Esophagus muscularis mucosa (tissue), 4 donors: Measurements from ENCODE around the gene ARID3A. TPM values are rescaled to one million over a fixed set of nuclear protein-coding genes. Genes with fewer than 3 reads are reported as not detected.
A peak's percentile ranks its signal among the peaks of the same experiment; 100 is the strongest.

Source experiments
- DNase-seq: peaks from one replicate; pipeline ENCODE4 v3.0.0-alpha.2; 2017; ENCODE audit errors: extremely low spot score
- H3K27ac ChIP-seq, 4 donors: fragments of 200-600 bp; sonication (generic); replicated peaks in 1 of 4; 1 replicate in 3 of 4; 2 replicates in 1 of 4; pipeline ENCODE4 v1.5.1; 2016 to 2019; ENCODE audit warnings: mild to moderate bottlenecking in 1 of 4
- H3K27me3 ChIP-seq, 4 donors: fragments of 200-600 bp; sonication (generic); one replicate each; pipeline versions ENCODE4 v1.5.1 to v1.6.0; 2016 to 2019
- H3K36me3 ChIP-seq, 4 donors: fragments of 200-600 bp; sonication (generic); one replicate each; pipeline ENCODE4 v1.5.1; 2016 to 2019
- H3K4me1 ChIP-seq, 4 donors: fragments of 200-600 bp; sonication (generic); one replicate each; pipeline ENCODE4 v1.5.1; 2016 to 2019
- H3K4me3 ChIP-seq, 4 donors: fragments of 200-600 bp; sonication (generic); 1 replicate in 2 of 4; 2 replicates in 2 of 4; pipeline ENCODE4 v1.5.1; 2016 to 2019; ENCODE audit warnings: mild to moderate bottlenecking in 4 of 4, moderate library complexity in 1 of 4
- H3K9me3 ChIP-seq, 4 donors: fragments of 200-600 bp; sonication (generic); 1 replicate in 3 of 4; 2 replicates in 1 of 4; pipeline ENCODE4 v1.5.1; 2016 to 2019
- CTCF ChIP-seq, 3 experiments: fragments of 200-600 bp in 2 of 3; fragments of 450-650 bp in 1 of 3; sonication (generic) in 2 of 3; IDR thresholded peaks; one replicate each; pipeline ENCODE4 v1.5.1; 2017 to 2019; ENCODE audit warnings: antibody characterized with exemption in 3 of 3, mild to moderate bottlenecking in 2 of 3, moderate library complexity in 1 of 3
- EP300 ChIP-seq: sonication (generic); formaldehyde crosslinking; IDR thresholded peaks from one replicate; pipeline ENCODE4 v1.6.1; 2017; ENCODE audit warnings: antibody characterized with exemption
- POLR2A ChIP-seq: fragments of 450-650 bp; IDR thresholded peaks from one replicate; pipeline ENCODE4 v1.6.1; 2017; ENCODE audit warnings: antibody characterized with exemption, moderate library complexity, mild to moderate bottlenecking, low read depth
- POLR2AphosphoS5 ChIP-seq, 2 donors: sonication (generic); formaldehyde crosslinking; IDR thresholded peaks; one replicate each; pipeline ENCODE4 v1.6.1; 2017; ENCODE audit warnings: antibody characterized with exemption in 2 of 2
- WGBS: methylation state at CpG from one replicate; pipeline ENCODE4 v1.1.5; 2018; 5-methylcytosine and 5-hydroxymethylcytosine counted together
- intact Hi-C: fragments of 100-400 bp; cut with DNase I; formaldehyde crosslinking; loops from one replicate; pipeline ENCODE4 v1.15.1; 2023
- total RNA-seq, 4 donors: library from RNA; depleted of rRNA; stranded (reverse); fragments of >200 nt; gene quantifications; one replicate each; pipeline versions ENCODE4 v1.1.0 to v1.2.1, GENCODE V29; 2016

The ARID3A gene
- total RNA-seq, 4 donors from 2014 or later = 2.9 to 8.4 (median 5.0) TPM

GRCh38 chr19:916645-917322 is 9.1 kb upstream of the ARID3A start:
- TF ChIP-seq POLR2A (no peak), POLR2AphosphoS5 (IDR thresholded peaks at IDR 0.05) (no peak), CTCF (IDR thresholded peaks at IDR 0.05) (no peak), EP300 (no peak)
- no peaks in the 10 kb centered on the region for H3K36me3 ChIP-seq
- peaks cover 34 to 69% (median 59%) of the 10 kb centered on the region in 4 donors for H3K4me1 ChIP-seq
- peaks cover 3 to 54% (median 48%) of the 10 kb centered on the region in 4 donors for H3K27me3 ChIP-seq
- no peak overlapping the region for H3K27ac ChIP-seq
- peak overlapping the region; percentile 30 to 52 (median 43) for H3K4me3 ChIP-seq
- WGBS = 20% methylated on average over 30 of the region's 35 CpGs
- H3K9me3 ChIP-seq = no peaks in the 10 kb centered on the region
- intact Hi-C loops = no loop called here
- DNase-seq = no peak

GRCh38 chr19:917323-918151 is 8.3 kb upstream of the ARID3A start, which contains the start of gene KISS1R:
TSS of gene KISS1R (plus strand) at chr19:917333. CDS start at chr19:917503, 170 bp downstream.
- DNase-seq = no peak
- Histone ChIP-seq H3K27ac (no peak within 1 kb of the TSS), H3K4me1 (peaks cover 34 to 64% (median 57%) of the 10 kb centered on the region in 4 donors), H3K27me3 (peaks cover 3 to 54% (median 48%) of the 10 kb centered on the region in 4 donors), H3K4me3 (peak within 1 kb of the TSS; percentile 30 to 52 (median 43)), H3K9me3 (no peaks in the 10 kb centered on the region), H3K36me3 (no peaks in the 10 kb centered on the region)
- intact Hi-C loops = no loop called here
- TF ChIP-seq POLR2AphosphoS5 (IDR thresholded peaks at IDR 0.05) (no peak), CTCF (IDR thresholded peaks at IDR 0.05) (peak; percentile 24 to 32 (median 27)), EP300 (no peak)
- no CpG with 5 or more reads among the region's 87 CpGs for WGBS

GRCh38 chr19:918152-918437 is 7.7 kb upstream of the ARID3A start:
- intact Hi-C loops = no loop called here
- WGBS = no CpG with 5 or more reads among the region's 12 CpGs

GRCh38 chr19:918481-919198 is 7.2 kb upstream of the ARID3A start:
- H3K4me1 ChIP-seq = peaks cover 33 to 61% (median 54%) of the 10 kb centered on the region in 4 donors
- TF ChIP-seq EP300 = no peak
- TF ChIP-seq POLR2A = no peak
- no peak for TF ChIP-seq POLR2AphosphoS5 (IDR thresholded peaks at IDR 0.05)
- no peak for TF ChIP-seq CTCF (IDR thresholded peaks at IDR 0.05)

More at GRCh38 chr19:918152-918437, 7.7 kb upstream of the ARID3A start:
- no peak for DNase-seq
- Histone ChIP-seq H3K4me3 (peak overlapping the region; percentile 30 to 52 (median 43)), H3K4me1 (peaks cover 34 to 64% (median 57%) of the 10 kb centered on the region in 4 donors), H3K9me3 (no peaks in the 10 kb centered on the region), H3K36me3 (no peaks in the 10 kb centered on the region), H3K27ac (no peak overlapping the region), H3K27me3 (peaks cover 3 to 54% (median 48%) of the 10 kb centered on the region in 4 donors)
- TF ChIP-seq POLR2A (no peak), EP300 (no peak), POLR2AphosphoS5 (IDR thresholded peaks at IDR 0.05) (no peak), CTCF (IDR thresholded peaks at IDR 0.05) (no peak)

More at GRCh38 chr19:918481-919198, 7.2 kb upstream of the ARID3A start:
- Histone ChIP-seq H3K27ac (no peak overlapping the region), H3K9me3 (no peaks in the 10 kb centered on the region), H3K36me3 (no peaks in the 10 kb centered on the region), H3K27me3 (peaks cover 3 to 54% (median 48%) of the 10 kb centered on the region in 4 donors), H3K4me3 (peak overlapping the region in 1 of 4 donors; percentile 44)
- no peak for DNase-seq
- WGBS = 3% methylated on average over 14 of the region's 58 CpGs
- intact Hi-C loops = no loop called here
